Measurements from ENCODE around the gene RAPGEF5.

Gene RAPGEF5

GRCh38 chr7:22372863-22373262 is 15.9 kb upstream of the RAPGEF5 start:
- no peak for DNase-seq (ENCODE audit: low read depth in 1 of 2, low spot score in 1 of 2)
- H3K27ac ChIP-seq (replicated peaks): no peak overlapping the region
- H3K27me3 ChIP-seq (ENCODE audit: insufficient read depth, poor library complexity, severe bottlenecking): peaks cover 21% of the 10 kb centered on the region
- H3K4me3 ChIP-seq (replicated peaks; ENCODE audit: insufficient read depth, low read length): no peak overlapping the region
- TF ChIP-seq CTCF (IDR thresholded peaks at IDR 0.05; ENCODE audit: insufficient read depth, low read length) (no peak), REST (IDR thresholded peaks at IDR 0.05; ENCODE audit: insufficient replicate concordance, low read depth) (no peak), GABPA (IDR thresholded peaks at IDR 0.05; ENCODE audit: low read depth) (no peak), SPI1 (IDR thresholded peaks at IDR 0.05; ENCODE audit: borderline replicate concordance, low read depth) (no peak), POLR2AphosphoS5 (IDR thresholded peaks at IDR 0.05; ENCODE audit: low read depth) (no peak)

- no peak for DNase-seq (ENCODE audit: low read depth in 1 of 2, low spot score in 1 of 2)
- Histone ChIP-seq H3K4me3 (replicated peaks; ENCODE audit: insufficient read depth, low read length) (no peak overlapping the region), H3K27me3 (ENCODE audit: insufficient read depth, poor library complexity, severe bottlenecking) (peaks cover 21% of the 10 kb centered on the region), H3K27ac (replicated peaks) (no peak overlapping the region)
- TF ChIP-seq POLR2AphosphoS5 (IDR thresholded peaks at IDR 0.05; ENCODE audit: low read depth) (no peak), SPI1 (IDR thresholded peaks at IDR 0.05; ENCODE audit: borderline replicate concordance, low read depth) (no peak), GABPA (IDR thresholded peaks at IDR 0.05; ENCODE audit: low read depth) (no peak), CTCF (IDR thresholded peaks at IDR 0.05; ENCODE audit: insufficient read depth, low read length) (no peak), REST (IDR thresholded peaks at IDR 0.05; ENCODE audit: insufficient replicate concordance, low read depth) (no peak)
Observed at GRCh38 chr7:22371878-22372277, 14.9 kb upstream of the RAPGEF5 start.

- no peak for TF ChIP-seq POLR2AphosphoS5 (IDR thresholded peaks at IDR 0.05; ENCODE audit: low read depth)
- no peak for DNase-seq (ENCODE audit: low read depth in 1 of 2, low spot score in 1 of 2)
- Histone ChIP-seq H3K27ac (replicated peaks) (no peak overlapping the region), H3K27me3 (ENCODE audit: insufficient read depth, poor library complexity, severe bottlenecking) (peaks cover 2% of the 10 kb centered on the region), H3K4me3 (replicated peaks; ENCODE audit: insufficient read depth, low read length) (no peak overlapping the region)
Observed at GRCh38 chr7:22364900-22365299, 7.9 kb upstream of the RAPGEF5 start.

GRCh38 chr7:22363756-22364422 is 6.9 kb upstream of the RAPGEF5 start:
- TF ChIP-seq POLR2AphosphoS5 (IDR thresholded peaks at IDR 0.05; ENCODE audit: low read depth) (no peak), SPI1 (IDR thresholded peaks at IDR 0.05; ENCODE audit: borderline replicate concordance, low read depth) (no peak)
- peaks cover 2% of the 10 kb centered on the region for H3K27me3 ChIP-seq (ENCODE audit: insufficient read depth, poor library complexity, severe bottlenecking)
- no peak overlapping the region for H3K4me3 ChIP-seq (replicated peaks; ENCODE audit: insufficient read depth, low read length)
- no peak overlapping the region for H3K27ac ChIP-seq (replicated peaks)
- DNase-seq (ENCODE audit: low read depth in 1 of 2, low spot score in 1 of 2): no peak

GRCh38 chr7:22361795-22362194 is 4.8 kb upstream of the RAPGEF5 start:
- TF ChIP-seq REST (IDR thresholded peaks at IDR 0.05; ENCODE audit: insufficient replicate concordance, low read depth) (no peak), CTCF (IDR thresholded peaks at IDR 0.05; ENCODE audit: insufficient read depth, low read length) (no peak), SPI1 (IDR thresholded peaks at IDR 0.05; ENCODE audit: borderline replicate concordance, low read depth) (no peak), GABPA (IDR thresholded peaks at IDR 0.05; ENCODE audit: low read depth) (no peak), POLR2AphosphoS5 (IDR thresholded peaks at IDR 0.05; ENCODE audit: low read depth) (no peak)
- DNase-seq (ENCODE audit: low read depth in 1 of 2, low spot score in 1 of 2): no peak
- Histone ChIP-seq H3K27ac (replicated peaks) (no peak overlapping the region), H3K27me3 (ENCODE audit: insufficient read depth, poor library complexity, severe bottlenecking) (peaks cover 11% of the 10 kb centered on the region), H3K4me3 (replicated peaks; ENCODE audit: insufficient read depth, low read length) (no peak overlapping the region)

All from HL-60 (cell line).